ENCODE results near the gene LCN9. TPM values are rescaled to one million over a fixed set of nuclear protein-coding genes. Genes with fewer than 3 reads are reported as not detected.

Gene LCN9
- total RNA-seq, 1 donor from 2014 or later = not detected

- no peak overlapping the region for H3K4me3 ChIP-seq
- DNase-seq (ENCODE audit: extremely low spot score in 2 of 2) = no peak
- H3K27me3 ChIP-seq = no peaks in the 10 kb centered on the region
- H3K36me3 ChIP-seq = no peaks in the 10 kb centered on the region
- H3K27ac ChIP-seq = no peak overlapping the region
- H3K4me1 ChIP-seq = no peaks in the 10 kb centered on the region
- no peaks in the 10 kb centered on the region for H3K9me3 ChIP-seq
- TF ChIP-seq POLR2AphosphoS5 (IDR thresholded peaks at IDR 0.05; ENCODE audit: insufficient read depth in 1 of 2, low read depth in 1 of 2) (no peak), CTCF (IDR thresholded peaks at IDR 0.05) (no peak), POLR2A (IDR thresholded peaks at IDR 0.05) (no peak)
- intact Hi-C loops (cut with DNase I) = no loop called here
These were observed 10.8 kb downstream of the LCN9 start for GRCh38 chr9:135673941-135674340.

GRCh38 chr9:135674977-135675376 lies 11.9 kb downstream of the LCN9 start:
- Histone ChIP-seq H3K4me1 (no peaks in the 10 kb centered on the region), H3K36me3 (no peaks in the 10 kb centered on the region), H3K27ac (no peak overlapping the region), H3K9me3 (no peaks in the 10 kb centered on the region), H3K4me3 (no peak overlapping the region), H3K27me3 (no peaks in the 10 kb centered on the region)
- TF ChIP-seq CTCF (IDR thresholded peaks at IDR 0.05) = no peak
- no peak for TF ChIP-seq POLR2A (IDR thresholded peaks at IDR 0.05)
- TF ChIP-seq POLR2AphosphoS5 (IDR thresholded peaks at IDR 0.05; ENCODE audit: insufficient read depth in 1 of 2, low read depth in 1 of 2) = no peak
- no peak for DNase-seq (ENCODE audit: extremely low spot score in 2 of 2)
- intact Hi-C loops (cut with DNase I) = no loop called here

- H3K27me3 ChIP-seq = no peaks in the 10 kb centered on the region
- no peak overlapping the region for H3K27ac ChIP-seq
- DNase-seq (ENCODE audit: extremely low spot score in 2 of 2) = no peak
- intact Hi-C loops (cut with DNase I) = no loop called here
- no peaks in the 10 kb centered on the region for H3K4me1 ChIP-seq
- H3K9me3 ChIP-seq = no peaks in the 10 kb centered on the region
- no peak overlapping the region for H3K4me3 ChIP-seq
- no peaks in the 10 kb centered on the region for H3K36me3 ChIP-seq
- TF ChIP-seq POLR2A (IDR thresholded peaks at IDR 0.05) (no peak), POLR2AphosphoS5 (IDR thresholded peaks at IDR 0.05; ENCODE audit: insufficient read depth in 1 of 2, low read depth in 1 of 2) (no peak), CTCF (IDR thresholded peaks at IDR 0.05) (no peak)
These were observed 13.8 kb downstream of the LCN9 start for GRCh38 chr9:135676891-135677290.

- Histone ChIP-seq H3K27ac (no peak overlapping the region), H3K4me1 (no peaks in the 10 kb centered on the region), H3K4me3 (no peak overlapping the region), H3K36me3 (no peaks in the 10 kb centered on the region), H3K9me3 (no peaks in the 10 kb centered on the region), H3K27me3 (no peaks in the 10 kb centered on the region)
- intact Hi-C loops (cut with DNase I) = no loop called here
- no peak for DNase-seq (ENCODE audit: extremely low spot score in 2 of 2)
- TF ChIP-seq POLR2AphosphoS5 (IDR thresholded peaks at IDR 0.05; ENCODE audit: insufficient read depth in 1 of 2, low read depth in 1 of 2) = no peak
These were observed 14.6 kb downstream of the LCN9 start for GRCh38 chr9:135677641-135678168.

GRCh38 chr9:135678236-135679017 lies 15.3 kb downstream of the LCN9 start:
- Histone ChIP-seq H3K27me3 (no peaks in the 10 kb centered on the region), H3K4me3 (no peak overlapping the region), H3K4me1 (no peaks in the 10 kb centered on the region), H3K27ac (no peak overlapping the region), H3K36me3 (no peaks in the 10 kb centered on the region), H3K9me3 (no peaks in the 10 kb centered on the region)
- TF ChIP-seq POLR2AphosphoS5 (IDR thresholded peaks at IDR 0.05; ENCODE audit: insufficient read depth in 1 of 2, low read depth in 1 of 2) (no peak), CTCF (IDR thresholded peaks at IDR 0.05) (no peak), POLR2A (IDR thresholded peaks at IDR 0.05) (no peak)
- intact Hi-C loops (cut with DNase I) = no loop called here
- no peak for DNase-seq (ENCODE audit: extremely low spot score in 2 of 2)

All from vagina (tissue), 2 donors.